GM21390 (cell line): ENCODE results near the gene TMA7.
"Not testable (repeated sequence)": the region's sequence is repeated elsewhere in the genome, so short reads cannot be mapped to it uniquely, and the experiment has no call there.

Experiments used
- ATAC-seq: cut with Tn5 transposase; IDR thresholded peaks from one replicate; pipeline ENCODE4 v1.9.1; 2021; ENCODE audit not compliant: unreplicated experiment

The TMA7 gene

GRCh38 chr3:48434591-48435222 lies 5.3 kb upstream of the TMA7 start:
- no peak for ATAC-seq

DNA sequence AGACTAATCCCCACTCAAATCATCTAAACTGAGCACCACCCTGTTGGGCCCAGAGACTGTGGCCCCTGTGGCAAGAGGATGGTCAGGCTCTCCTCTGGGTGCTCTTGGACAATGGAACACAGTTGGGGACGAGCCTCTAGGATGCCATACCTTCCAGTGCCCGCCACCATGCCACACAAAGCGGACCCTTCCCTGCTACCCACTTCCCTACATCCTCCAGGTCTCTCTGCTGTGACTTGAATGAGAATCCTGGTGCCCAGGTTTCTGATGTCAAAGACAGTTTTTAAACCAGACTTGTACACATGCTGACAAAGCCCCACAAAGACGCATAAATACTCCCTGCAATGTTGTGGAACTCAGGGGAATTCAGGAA lies 4.8 kb upstream of the TMA7 start:
- ATAC-seq: no peak

GRCh38 chr3:48435774-48436476 lies 4.1 kb upstream of the TMA7 start:
- ATAC-seq: no peak

GRCh38 chr3:48436477-48436787 lies 3.6 kb upstream of the TMA7 start:
- ATAC-seq: no peak

GRCh38 chr3:48436855-48437254 lies 3.2 kb upstream of the TMA7 start:
- no peak for ATAC-seq

GRCh38 chr3:48437812-48438211 lies 2.2 kb upstream of the TMA7 start:
- no peak for ATAC-seq

- no peak for ATAC-seq
Observed at GRCh38 chr3:48440590-48440958, 517 bp downstream of the TMA7 start.

DNA sequence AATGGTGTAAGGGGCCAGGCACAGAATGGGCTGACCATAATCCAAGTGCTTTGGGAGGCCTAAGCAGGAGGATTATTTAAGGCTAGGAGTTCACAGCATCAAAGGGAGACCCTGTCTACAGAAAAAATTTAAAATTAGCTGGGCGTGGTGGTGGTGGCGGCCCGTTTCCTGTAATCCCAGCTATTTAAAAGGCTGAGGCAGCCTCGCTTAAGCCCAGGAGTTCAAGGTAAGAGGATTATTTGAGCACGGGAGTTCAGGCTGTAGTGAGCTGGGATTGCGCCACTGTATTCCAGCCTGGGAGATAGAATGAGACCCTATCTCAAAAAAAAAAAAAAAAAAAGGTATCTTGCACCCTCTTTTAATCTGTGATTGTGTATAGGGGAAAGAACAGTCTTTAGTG lies 1.9 kb downstream of the TMA7 start:
- ATAC-seq: no peak

DNA sequence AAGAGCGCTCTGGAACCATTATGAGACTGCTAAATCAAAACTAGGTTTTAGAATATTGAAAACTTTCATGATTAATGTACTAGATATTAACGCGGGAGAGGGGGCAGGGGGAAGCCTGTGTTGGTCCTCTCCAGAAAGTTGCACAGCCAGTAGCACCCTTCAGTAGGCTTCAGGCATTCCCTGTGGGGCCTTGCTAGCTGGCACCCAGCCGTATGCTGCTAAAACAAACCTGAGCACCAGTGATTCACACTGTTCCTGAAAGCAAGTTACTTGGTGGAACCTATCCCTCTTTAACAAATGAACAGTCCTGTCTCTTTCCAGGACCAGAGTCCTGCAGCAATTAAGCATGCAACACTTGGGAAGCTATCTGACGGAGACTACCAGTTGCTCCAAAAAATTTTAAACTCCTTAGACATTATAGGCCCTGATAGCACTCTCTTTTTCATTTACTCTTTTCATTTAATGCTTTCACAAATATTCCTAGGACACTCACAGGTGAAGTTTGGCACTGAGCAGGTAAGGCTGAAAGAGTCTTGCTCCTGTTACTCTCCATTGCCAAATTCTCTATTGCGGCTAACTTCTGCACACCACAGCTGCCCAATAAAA lies 5.3 kb downstream of the TMA7 start:
- no peak for ATAC-seq

DNA sequence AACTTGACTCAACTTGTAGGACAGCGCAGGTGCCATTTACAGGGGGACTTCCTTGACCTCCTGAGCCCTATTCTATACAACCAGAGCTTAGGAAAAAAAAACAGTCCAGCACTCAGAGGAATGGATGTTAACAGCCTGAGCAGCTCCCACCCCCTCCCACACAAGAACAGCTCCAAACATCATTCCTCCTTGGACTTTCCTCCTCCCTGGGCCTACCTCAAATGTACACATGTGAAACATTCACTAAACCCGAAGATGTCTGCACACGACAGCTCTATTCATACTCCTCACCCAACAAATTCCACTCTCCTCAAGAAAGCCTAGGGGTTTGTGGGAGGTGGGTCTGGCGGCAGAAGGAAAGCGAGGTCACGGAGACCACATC lies 6.0 kb downstream of the TMA7 start:
- no peak for ATAC-seq

DNA sequence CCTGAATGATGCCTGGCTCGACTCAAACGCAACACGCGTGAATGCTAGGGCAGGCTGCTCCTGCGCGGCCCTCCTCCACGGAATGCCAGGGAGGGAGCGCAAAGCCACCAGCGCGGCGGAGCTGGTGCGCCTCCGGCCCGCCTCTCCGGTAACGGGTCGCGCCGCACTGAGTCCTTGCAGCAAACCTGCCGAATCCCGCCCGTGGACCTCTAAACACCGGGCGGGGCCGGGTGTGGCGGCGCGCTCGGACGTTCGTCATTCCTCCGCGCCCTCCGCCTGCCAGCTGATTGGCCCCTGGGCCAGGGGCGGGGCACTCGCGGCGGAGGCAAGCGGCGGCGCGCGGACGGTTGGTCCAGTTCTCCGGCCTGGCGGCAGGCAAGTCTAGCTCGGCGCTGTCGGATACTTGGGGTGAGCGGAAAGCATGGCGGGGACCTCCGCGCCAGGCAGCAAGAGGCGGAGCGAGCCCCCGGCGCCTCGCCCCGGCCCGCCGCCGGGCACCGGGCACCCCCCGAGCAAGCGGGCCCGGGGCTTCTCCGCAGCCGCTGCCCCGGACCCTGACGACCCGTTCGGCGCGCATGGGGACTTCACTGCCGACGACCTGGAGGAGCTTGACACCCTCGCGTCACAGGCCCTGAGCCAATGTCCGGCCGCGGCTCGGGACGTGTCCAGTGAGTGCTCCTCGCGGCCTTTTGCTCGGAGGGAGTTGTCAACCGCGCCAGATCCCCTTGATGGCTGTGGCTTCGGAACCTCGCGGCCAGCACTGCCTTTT lies 6.6 kb downstream of the TMA7 start, which contains the start of gene ATRIP:
TSS of gene ATRIP (plus strand) at position 313 of the 769 bp plus-strand sequence. CDS start at position 422, 109 bp downstream.
- peak; percentile 86 for ATAC-seq

GRCh38 chr3:48451270-48451669 lies 11.2 kb downstream of the TMA7 start:
- no peak for ATAC-seq

DNA sequence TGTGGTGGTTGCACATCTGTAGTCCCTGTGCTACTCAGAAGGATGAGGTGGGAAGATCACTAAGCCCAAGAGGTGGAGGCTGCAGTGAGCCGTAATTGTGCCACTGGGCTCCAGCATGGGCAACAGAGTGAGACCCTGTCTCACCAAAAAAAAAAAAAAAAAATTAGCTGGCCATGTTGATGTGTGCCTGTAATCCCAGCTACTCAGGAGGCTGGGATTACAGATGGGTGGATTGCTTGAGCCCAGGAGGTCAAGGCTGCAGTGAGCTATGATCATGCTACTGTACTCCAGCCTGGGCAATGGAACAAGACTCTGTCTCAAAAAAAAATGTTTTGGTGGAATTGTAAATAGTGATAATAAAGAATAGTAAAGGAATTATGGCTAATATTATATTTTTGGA lies 16.4 kb downstream of the TMA7 start:
- ATAC-seq: no peak

DNA sequence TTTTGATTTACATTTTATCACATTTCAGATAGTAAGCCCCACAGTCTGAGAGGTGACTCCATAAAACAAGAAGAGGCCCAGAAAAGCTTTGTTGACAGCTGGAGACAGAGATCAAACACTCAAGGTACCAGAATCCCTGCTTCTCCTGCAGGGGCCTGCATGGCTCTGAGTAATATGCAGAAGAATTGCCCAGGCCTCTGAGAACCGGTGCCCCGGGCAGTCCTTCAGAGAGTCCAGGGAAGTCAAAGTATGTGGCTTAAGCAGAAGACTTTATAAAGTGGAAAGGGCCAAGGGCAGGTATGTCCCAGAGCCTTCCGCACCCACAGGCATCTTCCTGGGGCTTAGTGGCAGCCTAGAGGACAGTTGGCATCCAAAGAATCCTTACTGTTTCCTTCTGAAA lies 19.3 kb downstream of the TMA7 start:
- ATAC-seq: no peak

GRCh38 chr3:48459773-48460516 lies 19.9 kb downstream of the TMA7 start:
- no peak for ATAC-seq

DNA sequence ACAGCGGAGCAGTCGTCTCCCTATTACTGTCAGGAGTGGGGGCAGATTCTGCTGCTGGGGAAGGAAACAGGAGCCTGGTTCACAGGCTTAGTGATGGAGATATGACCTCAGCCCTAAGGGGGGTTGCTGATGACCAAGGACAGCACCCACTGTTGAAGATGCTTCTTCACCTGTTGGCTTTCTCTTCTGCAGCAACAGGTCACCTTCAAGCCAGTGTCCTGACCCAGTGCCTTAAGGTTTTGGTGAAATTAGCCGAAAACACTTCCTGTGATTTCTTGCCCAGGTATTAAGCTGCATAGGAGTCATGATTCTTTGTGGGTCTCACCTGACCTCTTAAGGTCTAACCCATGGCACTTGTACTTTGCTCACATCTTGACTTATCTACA lies 20.5 kb downstream of the TMA7 start:
- ATAC-seq: no peak

DNA sequence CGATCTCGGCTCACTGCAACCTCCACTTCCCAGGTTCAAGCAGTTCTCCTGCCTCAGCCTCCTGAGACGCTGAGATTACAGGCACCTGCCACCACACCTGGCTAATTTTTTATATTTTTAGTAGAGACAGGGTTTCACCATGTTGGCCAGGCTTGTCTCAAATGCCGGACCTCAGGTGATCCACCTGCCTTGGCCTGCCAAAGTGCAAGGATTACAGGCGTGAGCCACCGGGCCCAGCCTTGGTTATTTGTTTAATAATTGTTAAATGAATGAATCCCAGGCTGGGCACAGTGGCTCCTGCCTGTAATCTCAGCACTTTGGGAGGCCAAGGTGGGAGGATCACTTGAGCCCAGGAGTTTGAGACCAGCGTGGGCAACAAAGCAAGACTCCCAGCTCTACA lies 21.7 kb downstream of the TMA7 start:
- not testable (repeated sequence) for ATAC-seq

DNA sequence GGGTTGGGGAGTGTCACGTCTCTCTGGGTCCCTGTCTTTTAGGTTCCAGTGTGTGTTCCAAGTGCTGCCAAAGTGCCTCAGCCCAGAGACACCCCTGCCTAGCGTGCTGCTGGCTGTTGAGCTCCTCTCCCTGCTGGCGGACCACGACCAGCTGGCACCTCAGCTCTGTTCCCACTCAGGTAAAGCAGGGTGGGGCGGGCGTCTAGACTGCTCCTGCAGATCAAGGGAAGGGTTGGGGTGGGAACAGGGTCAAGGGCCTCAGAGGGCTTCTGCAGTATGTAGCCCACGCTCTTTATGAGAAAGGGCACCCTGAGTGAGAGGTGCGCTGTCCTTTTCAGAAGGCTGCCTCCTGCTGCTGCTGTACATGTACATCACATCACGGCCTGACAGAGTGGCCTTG lies 23.6 kb downstream of the TMA7 start:
- no peak for ATAC-seq

- no peak for ATAC-seq
Observed at GRCh38 chr3:48464713-48465221, 24.7 kb downstream of the TMA7 start.

DNA sequence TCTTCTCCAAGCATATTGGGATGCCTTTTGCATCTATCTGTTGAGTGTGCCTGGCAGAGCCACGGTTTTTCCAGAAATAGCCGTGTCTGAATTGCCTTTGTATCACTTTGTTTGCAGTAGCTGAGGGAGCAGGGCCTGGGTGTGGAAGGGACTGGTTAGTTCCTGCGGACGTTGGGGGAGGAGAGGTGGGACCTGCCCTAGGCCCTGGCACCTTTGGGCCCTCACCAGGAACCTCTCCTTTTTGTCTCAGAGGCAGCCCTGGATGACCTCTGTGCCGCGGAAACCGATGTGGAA lies 25.1 kb downstream of the TMA7 start:
- no peak for ATAC-seq
